Measurements from ENCODE around the gene PRAMEF12. TPM values are rescaled to one million over a fixed set of nuclear protein-coding genes. Genes with fewer than 3 reads are reported as not detected.

The PRAMEF12 gene
- total RNA-seq, 4 donors from 2014 or later, result not detected

DNA sequence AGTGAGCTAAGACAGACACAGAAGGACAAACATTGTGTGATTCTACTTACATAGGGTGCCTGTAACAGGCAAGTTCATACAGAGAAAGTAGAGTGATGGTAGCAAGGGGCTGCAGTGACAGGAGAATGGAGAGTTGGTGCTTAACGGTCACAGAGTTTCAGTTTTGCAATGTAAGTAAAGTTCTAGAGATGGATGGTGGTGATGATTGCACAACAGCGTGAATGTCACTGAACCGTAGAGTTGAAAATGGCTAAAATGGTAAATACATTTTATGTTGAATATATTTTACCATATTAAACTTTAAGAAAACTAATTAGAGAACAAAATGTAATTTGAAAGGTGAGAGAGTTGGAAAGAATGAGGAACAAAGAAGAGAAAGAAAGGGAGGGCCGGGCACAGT, 18.8 kb upstream of the PRAMEF12 start:
- no peak for DNase-seq
- 78 to 82% methylated on average over 4 of the region's 4 CpGs for WGBS, 2 donors
- no peak overlapping the region for H3K4me3 ChIP-seq
- no peaks in the 10 kb centered on the region for H3K36me3 ChIP-seq
- peaks cover 0 to under 1% (median 0%) of the 10 kb centered on the region in 3 donors for H3K9me3 ChIP-seq
- no peaks in the 10 kb centered on the region for H3K4me1 ChIP-seq
- TF ChIP-seq, protein P1, sequence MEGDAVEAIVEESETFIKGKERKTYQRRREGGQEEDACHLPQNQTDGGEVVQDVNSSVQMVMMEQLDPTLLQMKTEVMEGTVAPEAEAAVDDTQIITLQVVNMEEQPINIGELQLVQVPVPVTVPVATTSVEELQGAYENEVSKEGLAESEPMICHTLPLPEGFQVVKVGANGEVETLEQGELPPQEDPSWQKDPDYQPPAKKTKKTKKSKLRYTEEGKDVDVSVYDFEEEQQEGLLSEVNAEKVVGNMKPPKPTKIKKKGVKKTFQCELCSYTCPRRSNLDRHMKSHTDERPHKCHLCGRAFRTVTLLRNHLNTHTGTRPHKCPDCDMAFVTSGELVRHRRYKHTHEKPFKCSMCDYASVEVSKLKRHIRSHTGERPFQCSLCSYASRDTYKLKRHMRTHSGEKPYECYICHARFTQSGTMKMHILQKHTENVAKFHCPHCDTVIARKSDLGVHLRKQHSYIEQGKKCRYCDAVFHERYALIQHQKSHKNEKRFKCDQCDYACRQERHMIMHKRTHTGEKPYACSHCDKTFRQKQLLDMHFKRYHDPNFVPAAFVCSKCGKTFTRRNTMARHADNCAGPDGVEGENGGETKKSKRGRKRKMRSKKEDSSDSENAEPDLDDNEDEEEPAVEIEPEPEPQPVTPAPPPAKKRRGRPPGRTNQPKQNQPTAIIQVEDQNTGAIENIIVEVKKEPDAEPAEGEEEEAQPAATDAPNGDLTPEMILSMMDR (IDR thresholded peaks at IDR 0.05), result no peak
- no peak for TF ChIP-seq POLR2A (IDR thresholded peaks at IDR 0.05)
- peaks cover 0 to 36% (median 0%) of the 10 kb centered on the region in 4 donors for H3K27me3 ChIP-seq
- intact Hi-C loops (cut with DNase I), result no loop called here
- H3K27ac ChIP-seq, result no peak overlapping the region

DNA sequence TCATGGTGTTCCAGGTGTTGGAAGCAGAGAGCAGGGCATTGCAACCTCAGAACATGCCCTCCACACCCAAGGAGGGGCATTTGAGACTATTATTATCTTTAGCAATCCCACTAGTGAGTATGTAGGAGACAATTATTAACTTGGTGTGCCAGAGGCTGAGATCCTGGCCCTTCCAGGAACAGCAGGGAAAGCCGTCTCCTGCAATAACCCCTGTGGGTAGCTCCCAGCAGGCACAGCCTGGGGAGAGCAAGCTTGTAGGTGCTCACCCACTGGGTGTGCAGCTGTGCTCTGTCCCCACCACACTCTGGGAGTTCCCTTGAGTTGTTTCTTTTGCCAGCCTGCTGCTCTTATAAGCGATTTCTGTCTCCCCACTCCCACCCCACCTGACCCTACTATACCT, 17.3 kb upstream of the PRAMEF12 start:
- 44 to 50% methylated on average over 1 of the region's 2 CpGs for WGBS, 2 donors
- Histone ChIP-seq H3K27ac (no peak overlapping the region), H3K4me3 (no peak overlapping the region), H3K4me1 (no peaks in the 10 kb centered on the region), H3K36me3 (no peaks in the 10 kb centered on the region), H3K27me3 (peaks cover 0 to 39% (median 0%) of the 10 kb centered on the region in 4 donors), H3K9me3 (no peaks in the 10 kb centered on the region)
- no peak for DNase-seq
- intact Hi-C loops (cut with DNase I), result no loop called here
- no peak for TF ChIP-seq POLR2A (IDR thresholded peaks at IDR 0.05)
- TF ChIP-seq, protein P1 (IDR thresholded peaks at IDR 0.05), result no peak

DNA sequence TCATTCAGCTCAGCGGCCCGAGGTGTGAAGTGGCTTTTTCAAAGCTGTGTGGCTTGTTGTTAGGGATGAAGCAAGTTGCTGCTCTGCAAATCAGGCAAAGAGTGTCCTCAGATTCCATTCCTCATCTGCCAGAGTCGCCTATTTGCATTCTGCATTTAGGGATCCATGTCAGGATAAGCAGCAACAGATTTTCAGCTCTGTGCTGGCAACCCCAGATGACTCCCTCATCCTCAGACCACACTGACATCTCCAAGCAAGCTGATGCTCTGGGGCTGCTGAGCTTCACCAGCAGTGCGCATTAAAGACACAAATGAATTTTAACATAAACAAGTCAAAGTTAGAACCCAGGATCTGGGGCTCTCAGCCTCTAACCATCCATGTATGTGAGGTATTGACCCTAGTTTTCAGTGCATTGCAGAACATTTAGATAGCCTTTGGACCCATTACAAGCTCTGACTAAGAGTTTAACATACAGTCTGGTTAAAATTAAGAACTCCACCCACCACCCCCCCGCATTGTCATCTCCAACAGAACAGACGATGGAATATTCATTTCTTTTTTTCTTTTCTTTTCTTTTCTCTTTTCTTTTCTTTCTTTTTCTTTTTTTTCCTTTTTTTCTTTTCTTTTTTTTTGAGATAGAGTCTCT, 16.6 kb upstream of the PRAMEF12 start:
- intact Hi-C loops (cut with DNase I), result no loop called here

DNA sequence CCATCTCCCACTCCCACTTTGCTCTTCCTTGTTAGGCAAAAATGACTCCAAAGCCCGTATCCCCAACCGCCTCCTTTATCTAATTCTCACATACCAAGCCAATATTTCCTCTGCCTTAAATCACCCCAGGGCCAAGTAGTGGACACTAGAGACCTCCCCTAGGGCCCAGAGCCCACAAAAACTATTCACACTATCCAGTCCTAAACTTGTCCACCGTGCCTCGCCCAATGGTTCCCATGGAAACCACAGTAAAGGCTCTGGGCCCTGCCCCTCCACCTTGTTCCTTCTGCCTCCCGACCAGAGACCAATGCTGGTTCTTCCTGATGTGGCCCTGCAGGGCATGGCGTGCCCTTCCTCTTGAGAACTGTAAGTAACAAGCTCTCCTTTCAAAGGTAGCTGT, 15.7 kb upstream of the PRAMEF12 start:
- no peak for DNase-seq
- Histone ChIP-seq H3K36me3 (no peaks in the 10 kb centered on the region), H3K27ac (no peak overlapping the region), H3K4me1 (no peaks in the 10 kb centered on the region), H3K27me3 (peaks cover 0 to 40% (median 0%) of the 10 kb centered on the region in 4 donors), H3K4me3 (no peak overlapping the region), H3K9me3 (no peaks in the 10 kb centered on the region)
- intact Hi-C loops (cut with DNase I), result no loop called here
- WGBS, 2 donors, result 59 to 67% methylated on average over 5 to 6 of the region's 6 CpGs
- TF ChIP-seq POLR2A (IDR thresholded peaks at IDR 0.05), result no peak
- TF ChIP-seq, protein P1 (IDR thresholded peaks at IDR 0.05), result no peak

More for the DNA sequence above, 16.6 kb upstream of the PRAMEF12 start:
- 49 to 68% methylated on average over 3 to 4 of the region's 6 CpGs for WGBS, 2 donors
- H3K27me3 ChIP-seq, result peaks cover 0 to 40% (median 0%) of the 10 kb centered on the region in 4 donors
- no peaks in the 10 kb centered on the region for H3K4me1 ChIP-seq
- no peak overlapping the region for H3K4me3 ChIP-seq
- DNase-seq, result no peak
- H3K36me3 ChIP-seq, result no peaks in the 10 kb centered on the region
- H3K9me3 ChIP-seq, result no peaks in the 10 kb centered on the region
- H3K27ac ChIP-seq, result no peak overlapping the region
- TF ChIP-seq POLR2A (IDR thresholded peaks at IDR 0.05), result no peak
- TF ChIP-seq, protein P1 (IDR thresholded peaks at IDR 0.05), result no peak

DNA sequence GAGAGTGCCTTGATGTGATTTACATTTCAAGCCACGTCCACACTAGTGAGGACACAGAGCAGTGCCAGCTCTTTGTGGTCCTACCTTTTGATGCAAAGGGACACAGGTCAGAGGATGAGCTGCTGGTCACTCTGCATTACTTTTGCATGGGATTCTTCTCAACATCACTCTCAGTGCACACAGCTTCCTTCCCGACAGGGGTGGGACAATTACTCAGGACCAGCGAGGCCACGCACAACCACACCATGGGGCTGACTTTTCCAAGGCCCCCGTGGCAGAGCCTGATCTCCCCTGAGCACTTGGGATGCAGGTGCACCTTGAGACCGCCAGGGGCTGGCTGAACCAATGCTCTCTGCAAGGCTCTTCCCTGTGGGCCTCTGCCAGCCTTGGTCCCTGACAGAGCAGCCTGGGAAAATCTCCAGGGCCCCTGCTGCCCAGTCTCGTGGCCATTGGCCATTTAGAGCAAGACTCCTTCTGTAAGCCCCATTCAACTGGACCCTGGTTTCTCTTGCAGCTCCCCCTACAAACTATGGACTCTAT, 13.2 kb upstream of the PRAMEF12 start:
- no peaks in the 10 kb centered on the region for H3K4me1 ChIP-seq
- H3K4me3 ChIP-seq, result no peak overlapping the region
- TF ChIP-seq, protein P1 (IDR thresholded peaks at IDR 0.05), result peak in 1 of 6 experiments; percentile 8
- TF ChIP-seq POLR2A (IDR thresholded peaks at IDR 0.05), result no peak
- no peak overlapping the region for H3K27ac ChIP-seq
- WGBS, 2 donors, result 41 to 86% methylated on average over 1 to 4 of the region's 7 CpGs
- intact Hi-C loops (cut with DNase I), result no loop called here
- no peaks in the 10 kb centered on the region for H3K36me3 ChIP-seq
- peaks cover 0 to 40% (median 0%) of the 10 kb centered on the region in 4 donors for H3K27me3 ChIP-seq
- DNase-seq, result no peak
- no peaks in the 10 kb centered on the region for H3K9me3 ChIP-seq

All from esophagus squamous epithelium (tissue), 5 donors.